GM12874 (cell line): ENCODE data around the gene ODAPH.

ENCODE experiments used
- CTCF ChIP-seq: IDR thresholded peaks from 2 replicates; pipeline ENCODE4 v1.5.1; 2011; ENCODE audit warnings: low read depth, mild to moderate bottlenecking, control low read depth, low read length, moderate library complexity; ENCODE audit not compliant: insufficient read depth

The ODAPH gene

GRCh38 chr4:75545526-75545925 is 10.3 kb upstream of the ODAPH start:
- TF ChIP-seq CTCF = no peak

GRCh38 chr4:75547647-75548387 is 8.0 kb upstream of the ODAPH start:
- TF ChIP-seq CTCF = no peak

DNA sequence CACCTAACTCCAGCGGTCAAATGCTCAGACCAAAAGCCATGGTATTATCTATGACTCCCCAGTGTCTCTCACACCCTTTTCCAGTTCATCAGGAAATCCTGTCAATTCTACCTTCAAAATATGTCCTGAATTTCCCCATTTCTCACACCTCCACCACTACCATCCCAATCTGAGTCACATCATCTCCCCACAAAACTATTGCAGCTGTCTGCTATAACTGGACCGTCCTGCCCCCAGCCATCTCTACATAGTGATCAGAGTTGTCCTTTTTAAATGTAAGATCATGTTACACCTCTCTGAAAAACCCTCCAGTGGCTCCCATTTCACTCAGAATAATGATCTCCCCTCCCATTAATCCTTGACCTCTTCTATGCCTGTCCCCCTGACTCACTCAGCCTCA is 6.8 kb upstream of the ODAPH start:
- no peak for TF ChIP-seq CTCF

GRCh38 chr4:75552452-75552851 is 3.4 kb upstream of the ODAPH start:
- no peak for TF ChIP-seq CTCF

DNA sequence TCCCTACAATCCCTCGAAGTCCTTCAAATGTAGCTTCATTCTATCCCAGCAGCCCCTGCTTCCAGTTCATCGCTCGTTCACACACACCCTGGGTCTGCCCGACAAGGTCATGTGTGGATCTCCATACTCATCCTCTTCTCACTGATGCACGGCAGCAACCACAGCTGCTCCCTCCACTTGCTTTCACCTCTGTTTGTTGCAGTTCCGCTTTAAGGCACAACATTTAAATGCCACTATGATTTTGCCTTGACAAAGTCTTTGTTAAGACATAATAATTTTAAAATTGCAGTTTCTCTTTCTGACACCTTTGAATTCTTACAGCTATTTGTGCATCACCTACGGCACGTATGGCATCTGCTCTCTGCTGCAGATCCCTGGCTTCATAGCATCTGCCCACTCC is 1.8 kb downstream of the ODAPH start:
- no peak for TF ChIP-seq CTCF

DNA sequence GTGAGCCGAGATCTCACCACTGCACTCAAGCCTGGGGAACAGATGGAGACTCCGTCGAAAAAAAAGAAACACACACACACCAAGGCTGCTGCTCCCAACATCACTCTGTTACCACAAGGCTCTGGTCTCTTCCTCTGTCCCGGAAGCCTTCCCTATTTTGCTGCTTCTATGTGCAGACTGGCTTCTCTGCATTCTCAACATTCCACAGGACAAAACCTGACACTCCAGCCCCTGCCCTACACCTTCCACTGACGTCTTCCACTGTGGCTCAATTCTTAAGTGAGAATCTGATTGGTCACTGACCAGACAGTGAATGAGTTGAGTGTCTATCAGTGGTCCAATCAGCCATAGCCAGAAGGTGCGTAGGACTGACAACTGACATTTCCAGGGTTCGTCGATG is 5.9 kb downstream of the ODAPH start:
- no peak for TF ChIP-seq CTCF

DNA sequence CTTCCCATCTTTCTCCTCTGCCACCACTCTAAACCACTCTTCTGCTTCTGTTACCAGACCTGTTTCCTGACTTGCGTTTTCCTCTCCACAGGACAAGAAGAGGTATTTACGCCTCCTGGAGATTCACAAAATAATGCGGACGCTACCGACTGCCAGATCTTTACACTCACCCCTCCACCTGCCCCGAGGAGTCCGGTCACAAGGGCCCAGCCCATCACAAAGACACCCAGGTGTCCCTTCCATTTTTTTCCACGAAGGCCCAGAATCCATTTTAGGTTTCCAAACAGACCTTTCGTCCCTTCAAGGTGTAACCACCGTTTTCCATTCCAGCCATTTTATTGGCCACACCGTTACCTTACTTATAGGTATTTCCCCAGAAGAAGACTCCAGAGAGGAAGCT is 8.2 kb downstream of the ODAPH start:
- no peak for TF ChIP-seq CTCF
